RWPE2 (cell line): ENCODE data around the gene ATRN.

Source experiments
- ATAC-seq: fragments of 200-7000 bp; cut with Tn5 transposase; 3 replicates; pipeline ENCODE4 v1.9.1; 2021; ENCODE audit warnings: low read depth
- DNase-seq: peaks from one replicate; pipeline ENCODE4 v3.0.0-alpha.2; 2020; ENCODE audit warnings: low spot score
- H3K27ac ChIP-seq: fragments of 450-650 bp; 2 replicates; pipeline ENCODE4 v1.5.1; 2017; ENCODE audit warnings: mild to moderate bottlenecking; ENCODE audit not compliant: poor library complexity, severe bottlenecking
- H3K27me3 ChIP-seq: fragments of 250-450 bp; sonication (Bioruptor Pico); 2 replicates; pipeline ENCODE4 v1.5.1; 2021; ENCODE audit warnings: mild to moderate bottlenecking, moderate library complexity; ENCODE audit not compliant: insufficient read depth, poor library complexity, severe bottlenecking
- H3K36me3 ChIP-seq: fragments of 250-450 bp; sonication (Bioruptor Pico); 2 replicates; pipeline ENCODE4 v1.5.1; 2020; ENCODE audit warnings: low read depth, mild to moderate bottlenecking, moderate library complexity
- H3K4me1 ChIP-seq: fragments of 250-450 bp; sonication (Bioruptor Pico); 2 replicates; pipeline ENCODE4 v1.5.1; 2021; ENCODE audit warnings: mild to moderate bottlenecking, moderate library complexity; ENCODE audit not compliant: insufficient read depth, poor library complexity, severe bottlenecking
- H3K4me3 ChIP-seq: fragments of 250-450 bp; sonication (Bioruptor Pico); 2 replicates; pipeline ENCODE4 v1.5.1; 2021; ENCODE audit warnings: mild to moderate bottlenecking, moderate library complexity; ENCODE audit not compliant: severe bottlenecking
- H3K9me3 ChIP-seq: fragments of 250-450 bp; sonication (Bioruptor Pico); 2 replicates; pipeline ENCODE4 v1.5.1; 2021; ENCODE audit warnings: mild to moderate bottlenecking, moderate library complexity; ENCODE audit not compliant: severe bottlenecking
- TF ChIP-seq, protein P1 (sequence below): fragments of 450-650 bp; IDR thresholded peaks from one replicate; pipeline ENCODE4 v1.5.1; 2017; ENCODE audit warnings: mild to moderate bottlenecking, moderate library complexity; ENCODE audit not compliant: poor library complexity, severe bottlenecking

Gene ATRN

GRCh38 chr20:3679749-3680700 lies 209.2 kb downstream of the ATRN start:
- no peak overlapping the region for H3K4me3 ChIP-seq
- TF ChIP-seq, protein P1, sequence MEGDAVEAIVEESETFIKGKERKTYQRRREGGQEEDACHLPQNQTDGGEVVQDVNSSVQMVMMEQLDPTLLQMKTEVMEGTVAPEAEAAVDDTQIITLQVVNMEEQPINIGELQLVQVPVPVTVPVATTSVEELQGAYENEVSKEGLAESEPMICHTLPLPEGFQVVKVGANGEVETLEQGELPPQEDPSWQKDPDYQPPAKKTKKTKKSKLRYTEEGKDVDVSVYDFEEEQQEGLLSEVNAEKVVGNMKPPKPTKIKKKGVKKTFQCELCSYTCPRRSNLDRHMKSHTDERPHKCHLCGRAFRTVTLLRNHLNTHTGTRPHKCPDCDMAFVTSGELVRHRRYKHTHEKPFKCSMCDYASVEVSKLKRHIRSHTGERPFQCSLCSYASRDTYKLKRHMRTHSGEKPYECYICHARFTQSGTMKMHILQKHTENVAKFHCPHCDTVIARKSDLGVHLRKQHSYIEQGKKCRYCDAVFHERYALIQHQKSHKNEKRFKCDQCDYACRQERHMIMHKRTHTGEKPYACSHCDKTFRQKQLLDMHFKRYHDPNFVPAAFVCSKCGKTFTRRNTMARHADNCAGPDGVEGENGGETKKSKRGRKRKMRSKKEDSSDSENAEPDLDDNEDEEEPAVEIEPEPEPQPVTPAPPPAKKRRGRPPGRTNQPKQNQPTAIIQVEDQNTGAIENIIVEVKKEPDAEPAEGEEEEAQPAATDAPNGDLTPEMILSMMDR = no peak
- H3K4me1 ChIP-seq = no peaks in the 10 kb centered on the region
- DNase-seq (peak; percentile 51), ATAC-seq (no peak)
- peaks cover 29% of the 10 kb centered on the region for H3K27me3 ChIP-seq
- no peaks in the 10 kb centered on the region for H3K9me3 ChIP-seq
- H3K36me3 ChIP-seq = no peaks in the 10 kb centered on the region
- no peak overlapping the region for H3K27ac ChIP-seq

GRCh38 chr20:3680701-3681351 lies 210.0 kb downstream of the ATRN start:
- TF ChIP-seq, protein P1 = no peak
- DNase-seq (no peak), ATAC-seq (no peak)
- Histone ChIP-seq H3K4me3 (no peak overlapping the region), H3K4me1 (no peaks in the 10 kb centered on the region), H3K27ac (no peak overlapping the region), H3K36me3 (no peaks in the 10 kb centered on the region), H3K9me3 (no peaks in the 10 kb centered on the region), H3K27me3 (peaks cover 21% of the 10 kb centered on the region)

DNA sequence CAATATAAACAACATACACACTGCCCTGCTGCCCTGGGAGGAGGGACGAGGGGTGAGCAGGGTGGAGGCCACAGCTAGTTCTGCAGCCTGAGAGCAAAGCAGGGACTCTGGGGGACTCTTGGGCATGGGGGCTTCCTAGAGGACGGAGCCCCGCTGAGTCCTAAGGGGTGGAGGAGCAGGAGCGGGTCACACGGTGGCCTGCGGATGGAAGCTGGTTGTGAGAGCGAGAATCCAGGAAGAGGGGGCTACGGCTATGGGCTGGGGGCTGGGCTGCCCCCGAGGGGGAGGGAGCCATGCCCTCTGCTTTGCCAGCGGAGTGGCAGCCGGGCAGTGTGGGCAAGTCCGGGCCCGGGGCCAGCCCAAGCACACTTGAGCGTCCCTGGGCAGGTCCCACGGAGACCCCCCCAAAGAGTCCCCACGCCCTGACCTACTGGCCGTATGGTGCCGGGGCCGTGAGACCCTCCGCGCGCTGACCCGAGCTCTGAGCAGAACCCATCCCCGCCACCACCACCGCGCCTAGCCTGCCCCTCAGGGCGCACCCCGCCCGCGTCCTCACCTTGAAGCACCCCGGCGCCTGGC lies 210.6 kb downstream of the ATRN start:
- DNase-seq (no peak), ATAC-seq (no peak)
- H3K9me3 ChIP-seq = no peaks in the 10 kb centered on the region
- H3K4me3 ChIP-seq = no peak overlapping the region
- peaks cover 16% of the 10 kb centered on the region for H3K27me3 ChIP-seq
- no peaks in the 10 kb centered on the region for H3K4me1 ChIP-seq
- TF ChIP-seq, protein P1 = no peak
- no peak overlapping the region for H3K27ac ChIP-seq
- H3K36me3 ChIP-seq = no peaks in the 10 kb centered on the region

DNA sequence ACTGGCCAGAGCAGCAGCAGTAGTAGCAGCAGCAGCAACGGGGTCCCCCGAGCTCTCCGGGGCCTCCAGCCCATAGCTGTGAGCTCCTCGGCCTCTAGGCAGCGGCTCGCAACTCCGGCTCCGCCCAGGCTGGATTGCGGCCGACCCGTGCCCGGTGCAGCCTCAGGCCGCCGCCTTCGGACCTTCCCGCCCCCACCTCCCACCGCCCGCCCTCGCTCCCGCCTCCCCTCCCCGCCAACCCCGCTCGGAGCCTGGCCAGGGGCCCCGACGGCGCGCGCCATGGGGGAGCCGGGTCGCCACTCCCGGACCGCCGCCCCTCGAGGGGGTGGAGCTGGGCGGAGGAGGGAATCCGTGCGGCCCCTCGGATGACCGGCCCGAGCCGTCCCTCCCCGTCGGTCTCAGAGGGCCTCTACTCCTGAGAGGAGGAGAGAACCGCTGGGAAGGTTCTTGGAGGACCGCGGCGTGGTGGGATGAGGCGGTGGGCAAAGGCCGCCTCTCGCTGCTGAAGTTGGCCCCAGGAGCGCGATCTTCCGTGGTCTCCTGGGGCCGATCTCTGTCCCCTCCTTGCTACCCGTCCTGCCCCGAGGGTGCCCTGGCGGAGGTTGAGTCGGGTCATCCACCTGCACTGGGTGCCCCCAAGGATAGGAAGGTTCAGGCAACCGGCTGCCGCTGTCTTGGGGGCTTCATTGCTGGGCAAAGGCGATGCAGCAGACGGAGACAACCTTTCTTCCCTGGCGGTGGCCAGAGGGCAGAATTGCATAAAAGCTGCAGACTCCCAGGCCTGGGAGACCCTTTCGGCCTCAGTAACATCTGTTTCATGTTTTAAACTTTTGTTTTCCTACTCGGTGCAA lies 211.3 kb downstream of the ATRN start, which contains the start of gene ADAM33:
TSS of gene ADAM33 (minus strand) at position 80 of the 851 bp plus-strand sequence. CDS start at position 74, 6 bp downstream.
- H3K27ac ChIP-seq = no peak within 1 kb of the TSS
- ATAC-seq (peak; percentile 41), DNase-seq (no peak)
- TF ChIP-seq, protein P1 = no peak
- no peaks in the 10 kb centered on the region for H3K4me1 ChIP-seq
- no peak within 1 kb of the TSS for H3K4me3 ChIP-seq
- peaks cover 15% of the 10 kb centered on the region for H3K27me3 ChIP-seq
- H3K36me3 ChIP-seq = no peaks in the 10 kb centered on the region
- H3K9me3 ChIP-seq = no peaks in the 10 kb centered on the region
